HEK293 (cell line): Measurements from ENCODE around the gene GTF2I.

Source experiments
- BCL6B ChIP-seq: fragments of 450-650 bp; formaldehyde crosslinking; IDR thresholded peaks from 2 replicates; pipeline ENCODE4 v1.5.1; 2017; ENCODE audit warnings: missing biosample characterization, missing genetic modification characterization
- KLF10 ChIP-seq: fragments of 450-650 bp; IDR thresholded peaks from 2 replicates; pipeline ENCODE4 v1.5.1; 2018; ENCODE audit warnings: missing biosample characterization, mild to moderate bottlenecking, missing genetic modification characterization
- MYNN ChIP-seq: fragments of 450-650 bp; formaldehyde crosslinking; IDR thresholded peaks from 2 replicates; pipeline ENCODE4 v1.5.1; 2016; ENCODE audit warnings: missing biosample characterization, missing genetic modification characterization, borderline replicate concordance
- ZNF792 ChIP-seq: fragments of 450-650 bp; formaldehyde crosslinking; IDR thresholded peaks from 2 replicates; pipeline ENCODE4 v1.5.1; 2016; ENCODE audit warnings: missing biosample characterization, missing genetic modification characterization
- TF ChIP-seq, protein P1 (sequence below): fragments of 450-650 bp; formaldehyde crosslinking; IDR thresholded peaks from 2 replicates; pipeline ENCODE4 v1.5.1; 2016; ENCODE audit warnings: missing biosample characterization, missing genetic modification characterization, borderline replicate concordance
- TF ChIP-seq, protein P2 (sequence below): fragments of 450-650 bp; formaldehyde crosslinking; conservative IDR thresholded peaks from 2 replicates; pipeline ENCODE4 v1.5.1; 2016; ENCODE audit warnings: low read depth, missing biosample characterization, missing genetic modification characterization
- TF ChIP-seq, protein P3 (sequence below): fragments of 450-650 bp; formaldehyde crosslinking; IDR thresholded peaks from 2 replicates; pipeline ENCODE4 v1.5.1; 2016; ENCODE audit warnings: missing biosample characterization, missing genetic modification characterization
- TF ChIP-seq, protein P4 (sequence below): fragments of 450-650 bp; formaldehyde crosslinking; IDR thresholded peaks from 2 replicates; pipeline ENCODE4 v1.5.1; 2016; ENCODE audit warnings: missing biosample characterization, missing genetic modification characterization

DNA sequence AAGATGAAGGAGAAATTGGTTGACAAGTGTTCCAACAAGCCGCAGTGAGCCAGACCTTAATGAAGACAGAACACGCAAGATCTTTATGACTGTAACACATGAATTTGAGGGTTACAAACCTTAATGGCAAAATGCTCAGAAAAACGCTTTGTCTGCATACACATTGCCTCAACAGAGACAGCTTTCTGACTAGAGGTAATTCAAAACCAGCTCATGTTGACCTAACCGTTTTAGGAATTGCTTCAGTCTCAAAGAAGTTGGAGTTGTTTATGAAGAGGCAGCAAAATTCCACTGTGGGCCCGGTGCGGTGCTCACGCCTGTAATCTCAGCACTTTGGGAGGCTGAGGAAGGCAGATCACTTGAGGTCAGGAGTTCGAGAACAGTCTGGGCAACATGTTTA lies 2.2 kb upstream of the GTF2I start:
- TF ChIP-seq, protein P1, sequence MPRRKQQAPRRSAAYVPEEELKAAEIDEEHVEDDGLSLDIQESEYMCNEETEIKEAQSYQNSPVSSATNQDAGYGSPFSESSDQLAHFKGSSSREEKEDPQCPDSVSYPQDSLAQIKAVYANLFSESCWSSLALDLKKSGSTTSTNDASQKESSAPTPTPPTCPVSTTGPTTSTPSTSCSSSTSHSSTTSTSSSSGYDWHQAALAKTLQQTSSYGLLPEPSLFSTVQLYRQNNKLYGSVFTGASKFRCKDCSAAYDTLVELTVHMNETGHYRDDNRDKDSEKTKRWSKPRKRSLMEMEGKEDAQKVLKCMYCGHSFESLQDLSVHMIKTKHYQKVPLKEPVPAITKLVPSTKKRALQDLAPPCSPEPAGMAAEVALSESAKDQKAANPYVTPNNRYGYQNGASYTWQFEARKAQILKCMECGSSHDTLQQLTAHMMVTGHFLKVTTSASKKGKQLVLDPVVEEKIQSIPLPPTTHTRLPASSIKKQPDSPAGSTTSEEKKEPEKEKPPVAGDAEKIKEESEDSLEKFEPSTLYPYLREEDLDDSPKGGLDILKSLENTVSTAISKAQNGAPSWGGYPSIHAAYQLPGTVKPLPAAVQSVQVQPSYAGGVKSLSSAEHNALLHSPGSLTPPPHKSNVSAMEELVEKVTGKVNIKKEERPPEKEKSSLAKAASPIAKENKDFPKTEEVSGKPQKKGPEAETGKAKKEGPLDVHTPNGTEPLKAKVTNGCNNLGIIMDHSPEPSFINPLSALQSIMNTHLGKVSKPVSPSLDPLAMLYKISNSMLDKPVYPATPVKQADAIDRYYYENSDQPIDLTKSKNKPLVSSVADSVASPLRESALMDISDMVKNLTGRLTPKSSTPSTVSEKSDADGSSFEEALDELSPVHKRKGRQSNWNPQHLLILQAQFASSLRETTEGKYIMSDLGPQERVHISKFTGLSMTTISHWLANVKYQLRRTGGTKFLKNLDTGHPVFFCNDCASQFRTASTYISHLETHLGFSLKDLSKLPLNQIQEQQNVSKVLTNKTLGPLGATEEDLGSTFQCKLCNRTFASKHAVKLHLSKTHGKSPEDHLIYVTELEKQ = no peak
- no peak for TF ChIP-seq ZNF792 (tag by site-specific recombination)
- TF ChIP-seq, protein P2, sequence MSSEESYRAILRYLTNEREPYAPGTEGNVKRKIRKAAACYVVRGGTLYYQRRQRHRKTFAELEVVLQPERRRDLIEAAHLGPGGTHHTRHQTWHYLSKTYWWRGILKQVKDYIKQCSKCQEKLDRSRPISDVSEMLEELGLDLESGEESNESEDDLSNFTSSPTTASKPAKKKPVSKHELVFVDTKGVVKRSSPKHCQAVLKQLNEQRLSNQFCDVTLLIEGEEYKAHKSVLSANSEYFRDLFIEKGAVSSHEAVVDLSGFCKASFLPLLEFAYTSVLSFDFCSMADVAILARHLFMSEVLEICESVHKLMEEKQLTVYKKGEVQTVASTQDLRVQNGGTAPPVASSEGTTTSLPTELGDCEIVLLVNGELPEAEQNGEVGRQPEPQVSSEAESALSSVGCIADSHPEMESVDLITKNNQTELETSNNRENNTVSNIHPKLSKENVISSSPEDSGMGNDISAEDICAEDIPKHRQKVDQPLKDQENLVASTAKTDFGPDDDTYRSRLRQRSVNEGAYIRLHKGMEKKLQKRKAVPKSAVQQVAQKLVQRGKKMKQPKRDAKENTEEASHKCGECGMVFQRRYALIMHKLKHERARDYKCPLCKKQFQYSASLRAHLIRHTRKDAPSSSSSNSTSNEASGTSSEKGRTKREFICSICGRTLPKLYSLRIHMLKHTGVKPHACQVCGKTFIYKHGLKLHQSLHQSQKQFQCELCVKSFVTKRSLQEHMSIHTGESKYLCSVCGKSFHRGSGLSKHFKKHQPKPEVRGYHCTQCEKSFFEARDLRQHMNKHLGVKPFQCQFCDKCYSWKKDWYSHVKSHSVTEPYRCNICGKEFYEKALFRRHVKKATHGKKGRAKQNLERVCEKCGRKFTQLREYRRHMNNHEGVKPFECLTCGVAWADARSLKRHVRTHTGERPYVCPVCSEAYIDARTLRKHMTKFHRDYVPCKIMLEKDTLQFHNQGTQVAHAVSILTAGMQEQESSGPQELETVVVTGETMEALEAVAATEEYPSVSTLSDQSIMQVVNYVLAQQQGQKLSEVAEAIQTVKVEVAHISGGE = no peak
- TF ChIP-seq, protein P3, sequence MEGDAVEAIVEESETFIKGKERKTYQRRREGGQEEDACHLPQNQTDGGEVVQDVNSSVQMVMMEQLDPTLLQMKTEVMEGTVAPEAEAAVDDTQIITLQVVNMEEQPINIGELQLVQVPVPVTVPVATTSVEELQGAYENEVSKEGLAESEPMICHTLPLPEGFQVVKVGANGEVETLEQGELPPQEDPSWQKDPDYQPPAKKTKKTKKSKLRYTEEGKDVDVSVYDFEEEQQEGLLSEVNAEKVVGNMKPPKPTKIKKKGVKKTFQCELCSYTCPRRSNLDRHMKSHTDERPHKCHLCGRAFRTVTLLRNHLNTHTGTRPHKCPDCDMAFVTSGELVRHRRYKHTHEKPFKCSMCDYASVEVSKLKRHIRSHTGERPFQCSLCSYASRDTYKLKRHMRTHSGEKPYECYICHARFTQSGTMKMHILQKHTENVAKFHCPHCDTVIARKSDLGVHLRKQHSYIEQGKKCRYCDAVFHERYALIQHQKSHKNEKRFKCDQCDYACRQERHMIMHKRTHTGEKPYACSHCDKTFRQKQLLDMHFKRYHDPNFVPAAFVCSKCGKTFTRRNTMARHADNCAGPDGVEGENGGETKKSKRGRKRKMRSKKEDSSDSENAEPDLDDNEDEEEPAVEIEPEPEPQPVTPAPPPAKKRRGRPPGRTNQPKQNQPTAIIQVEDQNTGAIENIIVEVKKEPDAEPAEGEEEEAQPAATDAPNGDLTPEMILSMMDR (tag by site-specific recombination) = no peak
- no peak for TF ChIP-seq KLF10 (tag by site-specific recombination)
- TF ChIP-seq, protein P4, sequence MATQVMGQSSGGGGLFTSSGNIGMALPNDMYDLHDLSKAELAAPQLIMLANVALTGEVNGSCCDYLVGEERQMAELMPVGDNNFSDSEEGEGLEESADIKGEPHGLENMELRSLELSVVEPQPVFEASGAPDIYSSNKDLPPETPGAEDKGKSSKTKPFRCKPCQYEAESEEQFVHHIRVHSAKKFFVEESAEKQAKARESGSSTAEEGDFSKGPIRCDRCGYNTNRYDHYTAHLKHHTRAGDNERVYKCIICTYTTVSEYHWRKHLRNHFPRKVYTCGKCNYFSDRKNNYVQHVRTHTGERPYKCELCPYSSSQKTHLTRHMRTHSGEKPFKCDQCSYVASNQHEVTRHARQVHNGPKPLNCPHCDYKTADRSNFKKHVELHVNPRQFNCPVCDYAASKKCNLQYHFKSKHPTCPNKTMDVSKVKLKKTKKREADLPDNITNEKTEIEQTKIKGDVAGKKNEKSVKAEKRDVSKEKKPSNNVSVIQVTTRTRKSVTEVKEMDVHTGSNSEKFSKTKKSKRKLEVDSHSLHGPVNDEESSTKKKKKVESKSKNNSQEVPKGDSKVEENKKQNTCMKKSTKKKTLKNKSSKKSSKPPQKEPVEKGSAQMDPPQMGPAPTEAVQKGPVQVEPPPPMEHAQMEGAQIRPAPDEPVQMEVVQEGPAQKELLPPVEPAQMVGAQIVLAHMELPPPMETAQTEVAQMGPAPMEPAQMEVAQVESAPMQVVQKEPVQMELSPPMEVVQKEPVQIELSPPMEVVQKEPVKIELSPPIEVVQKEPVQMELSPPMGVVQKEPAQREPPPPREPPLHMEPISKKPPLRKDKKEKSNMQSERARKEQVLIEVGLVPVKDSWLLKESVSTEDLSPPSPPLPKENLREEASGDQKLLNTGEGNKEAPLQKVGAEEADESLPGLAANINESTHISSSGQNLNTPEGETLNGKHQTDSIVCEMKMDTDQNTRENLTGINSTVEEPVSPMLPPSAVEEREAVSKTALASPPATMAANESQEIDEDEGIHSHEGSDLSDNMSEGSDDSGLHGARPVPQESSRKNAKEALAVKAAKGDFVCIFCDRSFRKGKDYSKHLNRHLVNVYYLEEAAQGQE = no peak
- no peak for TF ChIP-seq MYNN
- TF ChIP-seq BCL6B (tag by site-specific recombination) = no peak
